HepG2 (cell line): Measurements from ENCODE around the gene MORF4L1. TPM values are rescaled to one million over a fixed set of nuclear protein-coding genes. Genes with fewer than 3 reads are reported as not detected.

Experiments
- ATAC-seq: fragments of 200-7000 bp; cut with Tn5 transposase; 3 replicates; pipeline ENCODE4 v1.9.1; 2020; ENCODE audit warnings: mild to moderate bottlenecking, moderate library complexity
- BruUV-seq: library from RNA; stranded (reverse); fragments of 400-500 nt; replicated peaks from 2 replicates; lab custom pipeline; 2021; lab: Mats Ljungman, UMichigan
- CTCF ChIA-PET: fragments of 300-600 bp; formaldehyde crosslinking; extraction: SDS; loops from one replicate; lab custom pipeline; 2021; ENCODE audit warnings: low total read pairs, inconsistent platforms, low intra/inter-chr PET ratio; lab: Yijun Ruan, JAX
- POLR2A ChIA-PET: fragments of 350-600 bp; sonication (Branson Sonifier 250); formaldehyde crosslinking; loops from one replicate; lab custom pipeline; 2020; ENCODE audit warnings: antibody characterized with exemption, inconsistent platforms; lab: Yijun Ruan, JAX
- DNase-seq: peaks from one replicate; pipeline ENCODE4 v3.0.0-alpha.2; 2015; ENCODE audit warnings: low spot score
- FAIRE-seq: peaks from 3 replicates; lab custom pipeline; 2011; peaks lifted over from hg19 to GRCh38; lab: Jason Lieb, UNC
- H2AFZ ChIP-seq: one replicate; pipeline ENCODE4 v1.6.1; 2011; ENCODE audit warnings: low read length, inconsistent platforms
- H3K27ac ChIP-seq: fragments of 300-600 bp; 3 replicates; pipeline ENCODE4 v1.8.0; 2011; ENCODE audit warnings: mixed run types, mild to moderate bottlenecking, mixed read lengths, low read length, inconsistent platforms; ENCODE audit not compliant: insufficient read depth; ENCODE audit errors: extremely low read length
- H3K27me3 ChIP-seq, 2 experiments: fragments of 200-600 bp in 1 of 2; 2 replicates in 1 of 2; 3 replicates in 1 of 2; pipeline versions ENCODE4 v1.6.0 to v1.8.0; 2011; ENCODE audit warnings: low read length in 2 of 2, mild to moderate bottlenecking in 2 of 2, moderate library complexity in 2 of 2, inconsistent platforms in 1 of 2; ENCODE audit not compliant: insufficient read depth in 2 of 2, control insufficient read depth in 1 of 2
- H3K36me3 ChIP-seq, 2 experiments: fragments of 200-600 bp in 1 of 2; replicated peaks in 1 of 2; 2 replicates in 1 of 2; 3 replicates in 1 of 2; pipeline versions ENCODE4 v1.5.1 to v1.8.0; 2011; ENCODE audit warnings: low read length in 2 of 2, inconsistent platforms in 1 of 2; ENCODE audit not compliant: insufficient read depth in 2 of 2, control insufficient read depth in 1 of 2
- H3K4me1 ChIP-seq: 2 replicates; pipeline ENCODE4 v1.5.1; 2012; ENCODE audit warnings: low read length, inconsistent platforms; ENCODE audit not compliant: insufficient read depth
- H3K4me2 ChIP-seq: 2 replicates; pipeline ENCODE4 v1.6.0; 2011; ENCODE audit warnings: low read depth, low read length, inconsistent platforms
- H3K4me3 ChIP-seq, 3 experiments: fragments of 200-600 bp in 1 of 3; sonication (generic), shearing (Covaris generic) in 1 of 3; replicated peaks in 1 of 3; 2 replicates each; pipeline ENCODE4 v1.5.1; 2011 to 2016; ENCODE audit warnings: low read length in 3 of 3, inconsistent platforms in 2 of 3, low read depth in 2 of 3, mild to moderate bottlenecking in 2 of 3, control low read depth in 1 of 3, mixed read lengths in 1 of 3; ENCODE audit not compliant: insufficient read depth in 1 of 3
- H3K79me2 ChIP-seq: one replicate; pipeline ENCODE4 v1.6.1; 2011; ENCODE audit warnings: low read length, inconsistent platforms; ENCODE audit not compliant: insufficient read depth
- H3K9ac ChIP-seq: 2 replicates; pipeline ENCODE4 v1.6.0; 2011; ENCODE audit warnings: mild to moderate bottlenecking, low read depth, low read length, inconsistent platforms; ENCODE audit not compliant: insufficient read depth
- H3K9me3 ChIP-seq: 2 replicates; pipeline ENCODE4 v1.5.1; 2012; ENCODE audit warnings: mild to moderate bottlenecking, low read length
- H4K20me1 ChIP-seq: 2 replicates; pipeline ENCODE4 v1.6.0; 2011; ENCODE audit warnings: inconsistent platforms, mild to moderate bottlenecking, low read length, moderate library complexity; ENCODE audit not compliant: insufficient read depth
- CEBPG ChIP-seq: IDR thresholded peaks from 2 replicates; pipeline ENCODE4 v1.6.1; 2016
- ELF3 ChIP-seq: IDR thresholded peaks from 2 replicates; pipeline ENCODE4 v1.6.1; 2016; ENCODE audit warnings: missing genetic modification reagents, missing compliant biosample characterization
- FOXK1 ChIP-seq: sonication (generic); formaldehyde crosslinking; IDR thresholded peaks from 2 replicates; pipeline ENCODE4 v1.4.0; 2020; ENCODE audit warnings: low read depth, missing genetic modification reagents, borderline replicate concordance
- FOXM1 ChIP-seq: sonication (generic); formaldehyde crosslinking; IDR thresholded peaks from 2 replicates; pipeline ENCODE4 v1.5.0; 2020; ENCODE audit warnings: missing genetic modification reagents
- KAT8 ChIP-seq: IDR thresholded peaks from 2 replicates; pipeline ENCODE4 v1.6.1; 2016; ENCODE audit warnings: missing genetic modification reagents, missing compliant biosample characterization
- MATR3 ChIP-seq: sonication (generic); formaldehyde crosslinking; IDR thresholded peaks from 2 replicates; pipeline ENCODE4 v1.4.0; 2020; ENCODE audit warnings: missing genetic modification reagents
- MBD4 ChIP-seq: IDR thresholded peaks from 2 replicates; pipeline ENCODE4 v1.6.1; 2012; ENCODE audit warnings: low read length, inconsistent platforms, borderline replicate concordance
- MZF1 ChIP-seq: sonication (generic); formaldehyde crosslinking; IDR thresholded peaks from 2 replicates; pipeline ENCODE4 v1.8.1; 2023; ENCODE audit warnings: mild to moderate bottlenecking, missing genetic modification reagents, borderline replicate concordance
- ONECUT2 ChIP-seq: sonication (generic); formaldehyde crosslinking; IDR thresholded peaks from 2 replicates; pipeline ENCODE4 v1.4.0; 2020; ENCODE audit warnings: missing genetic modification reagents
- PHF5A ChIP-seq: IDR thresholded peaks from one replicate; pipeline ENCODE4 v1.6.1; 2018; ENCODE audit warnings: low read depth, missing genetic modification reagents; ENCODE audit not compliant: unreplicated experiment
- RBM39 ChIP-seq: fragments of 200-400 bp; formaldehyde crosslinking; IDR thresholded peaks from one replicate; pipeline ENCODE4 v1.6.1; 2018; ENCODE audit warnings: antibody characterized with exemption, mild to moderate bottlenecking, low read depth, low read length; ENCODE audit not compliant: poor library complexity, severe bottlenecking
- SIX4 ChIP-seq: sonication (generic); formaldehyde crosslinking; IDR thresholded peaks from 2 replicates; pipeline ENCODE4 v1.4.0; 2020; ENCODE audit warnings: missing genetic modification reagents
- ZBTB8A ChIP-seq: sonication (generic); formaldehyde crosslinking; IDR thresholded peaks from 2 replicates; pipeline ENCODE4 v1.4.0; 2020; ENCODE audit warnings: mild to moderate bottlenecking, low read depth, missing genetic modification reagents, borderline replicate concordance
- ZNF34 ChIP-seq: sonication (generic); formaldehyde crosslinking; IDR thresholded peaks from 2 replicates; pipeline ENCODE4 v1.4.0; 2020; ENCODE audit warnings: mild to moderate bottlenecking, missing genetic modification reagents, borderline replicate concordance
- ZNF761 ChIP-seq: sonication (generic); formaldehyde crosslinking; conservative IDR thresholded peaks from 2 replicates; pipeline ENCODE4 v1.4.0; 2020; ENCODE audit warnings: mild to moderate bottlenecking, missing genetic modification reagents
- ZSCAN9 ChIP-seq: IDR thresholded peaks from 2 replicates; pipeline ENCODE4 v1.6.1; 2016; ENCODE audit warnings: borderline replicate concordance
- WGBS: methylation state at CpG from one replicate; pipeline ENCODE4 v1.1.6; 2017; ENCODE audit warnings: low lambda C conversion rate; 5-methylcytosine and 5-hydroxymethylcytosine counted together
- in situ Hi-C: cut with HindIII; loops from 2 replicates; pipeline ENCODE4 v1.10.0; 2017; ENCODE audit warnings: low pct_unique_long_range_greater_than_20kb; ENCODE audit not compliant: extremely low pct_ligation_motif_present
- intact Hi-C: fragments of 100-400 bp; cut with micrococcal nuclease; formaldehyde crosslinking; loops from one replicate; pipeline ENCODE4 v1.10.0; 2022; ENCODE audit not compliant: unreplicated experiment
- polyA plus RNA-seq, 8 experiments: library from polyadenylated mRNA; depleted of rRNA in 3 of 8; stranded (reverse) in 7 of 8; unstranded in 1 of 8; fragments of >200 nt; fragmentation: Illumina TruSeq in 4 of 8; extraction: Trizol in 4 of 8; gene quantifications; 2 replicates each; pipeline versions ENCODE4 v1.2.1 to v1.2.3, GENCODE V29; 2011 to 2016; ENCODE audit warnings: low read depth in 4 of 8, missing spikeins in 1 of 8, mixed read lengths in 1 of 8; ENCODE audit not compliant: insufficient read depth in 1 of 8
- total RNA-seq, 5 experiments: library from RNA; depleted of rRNA; stranded (reverse); fragments of >200 nt; fragmentation: Illumina TruSeq; extraction: Trizol; gene quantifications; 2 replicates each; pipeline ENCODE4 v1.2.3, GENCODE V29; 2016; ENCODE audit warnings: low read depth in 1 of 5
- TF ChIP-seq, protein P1 (sequence below), 2 experiments: fragments of 450-650 bp in 1 of 2; sonication (generic) in 1 of 2; formaldehyde crosslinking; IDR thresholded peaks; 2 replicates each; pipeline versions ENCODE4 v1.5.0 to v1.8.0; 2020 to 2022; ENCODE audit warnings: mild to moderate bottlenecking in 1 of 2, missing genetic modification reagents in 1 of 2
- TF ChIP-seq, protein P2 (sequence below): sonication (generic); formaldehyde crosslinking; IDR thresholded peaks from 2 replicates; pipeline ENCODE4 v1.4.0; 2020; ENCODE audit warnings: missing genetic modification reagents
- TF ChIP-seq, protein P3 (sequence below): sonication (generic); formaldehyde crosslinking; IDR thresholded peaks from 2 replicates; pipeline ENCODE4 v1.4.0; 2020; ENCODE audit warnings: missing genetic modification reagents
- TF ChIP-seq, protein P4 (sequence below): sonication (generic); formaldehyde crosslinking; IDR thresholded peaks from 2 replicates; pipeline ENCODE4 v1.5.1; 2020; ENCODE audit warnings: missing genetic modification reagents, mild to moderate bottlenecking, borderline replicate concordance

The MORF4L1 gene
- total and polyA plus RNA-seq, 2 of the 13 experiments (the other 11 are each of a cell fraction or from before 2014, with no cell fraction given): 218 to 219 TPM

DNA sequence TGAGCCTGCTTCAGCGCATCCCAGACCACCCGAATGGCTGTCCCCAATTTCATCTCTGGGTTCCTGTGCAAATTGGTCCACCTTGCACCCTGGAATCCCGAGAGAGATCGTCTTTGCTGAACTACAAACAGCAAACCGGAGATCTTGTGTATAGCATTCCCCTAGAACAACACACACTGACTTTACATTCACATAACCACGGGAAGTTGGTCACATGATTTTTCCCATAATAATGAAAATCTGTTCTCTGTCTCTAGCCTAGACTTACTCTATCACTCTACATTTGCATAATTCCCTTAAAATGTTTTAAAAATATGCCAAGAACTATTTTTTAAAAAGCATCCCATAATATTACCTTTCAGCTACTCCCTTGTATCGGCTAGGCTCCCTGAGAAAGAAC is 37.6 kb downstream of the MORF4L1 start:
- Histone ChIP-seq H4K20me1 (no peaks in the 10 kb centered on the region; the same call in 1 of the 2 replicates), H3K36me3 (peaks cover 10 to 54% of the 10 kb centered on the region in 2 experiments), H3K4me2 (no peak overlapping the region), H3K9ac (no peak overlapping the region), H3K4me1 (peaks cover 53% of the 10 kb centered on the region), H3K27me3 (no peaks in the 10 kb centered on the region), H3K79me2 (no peaks in the 10 kb centered on the region), H3K4me3 (no peak overlapping the region), H3K27ac (no peak overlapping the region), H3K9me3 (no peaks in the 10 kb centered on the region), H2AFZ (no peak overlapping the region)
- TF ChIP-seq FOXK1 (CRISPR knock-in tag) (no peak), FOXM1 (no peak), ONECUT2 (CRISPR knock-in tag) (no peak), CEBPG (CRISPR knock-in tag) (no peak), ZBTB8A (no peak), RBM39 (no peak), MBD4 (no peak), ZNF34 (CRISPR knock-in tag) (no peak), KAT8 (CRISPR knock-in tag) (no peak), ZSCAN9 (CRISPR knock-in tag) (no peak), MATR3 (CRISPR knock-in tag) (no peak), PHF5A (CRISPR knock-in tag) (no peak), SIX4 (CRISPR knock-in tag) (no peak), ELF3 (CRISPR knock-in tag) (no peak), ZNF761 (no peak), MZF1 (no peak)
- TF ChIP-seq, protein P1, sequence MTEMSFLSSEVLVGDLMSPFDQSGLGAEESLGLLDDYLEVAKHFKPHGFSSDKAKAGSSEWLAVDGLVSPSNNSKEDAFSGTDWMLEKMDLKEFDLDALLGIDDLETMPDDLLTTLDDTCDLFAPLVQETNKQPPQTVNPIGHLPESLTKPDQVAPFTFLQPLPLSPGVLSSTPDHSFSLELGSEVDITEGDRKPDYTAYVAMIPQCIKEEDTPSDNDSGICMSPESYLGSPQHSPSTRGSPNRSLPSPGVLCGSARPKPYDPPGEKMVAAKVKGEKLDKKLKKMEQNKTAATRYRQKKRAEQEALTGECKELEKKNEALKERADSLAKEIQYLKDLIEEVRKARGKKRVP (CRISPR knock-in tag; IDR thresholded peaks at IDR 0.05): no peak
- TF ChIP-seq, protein P2, sequence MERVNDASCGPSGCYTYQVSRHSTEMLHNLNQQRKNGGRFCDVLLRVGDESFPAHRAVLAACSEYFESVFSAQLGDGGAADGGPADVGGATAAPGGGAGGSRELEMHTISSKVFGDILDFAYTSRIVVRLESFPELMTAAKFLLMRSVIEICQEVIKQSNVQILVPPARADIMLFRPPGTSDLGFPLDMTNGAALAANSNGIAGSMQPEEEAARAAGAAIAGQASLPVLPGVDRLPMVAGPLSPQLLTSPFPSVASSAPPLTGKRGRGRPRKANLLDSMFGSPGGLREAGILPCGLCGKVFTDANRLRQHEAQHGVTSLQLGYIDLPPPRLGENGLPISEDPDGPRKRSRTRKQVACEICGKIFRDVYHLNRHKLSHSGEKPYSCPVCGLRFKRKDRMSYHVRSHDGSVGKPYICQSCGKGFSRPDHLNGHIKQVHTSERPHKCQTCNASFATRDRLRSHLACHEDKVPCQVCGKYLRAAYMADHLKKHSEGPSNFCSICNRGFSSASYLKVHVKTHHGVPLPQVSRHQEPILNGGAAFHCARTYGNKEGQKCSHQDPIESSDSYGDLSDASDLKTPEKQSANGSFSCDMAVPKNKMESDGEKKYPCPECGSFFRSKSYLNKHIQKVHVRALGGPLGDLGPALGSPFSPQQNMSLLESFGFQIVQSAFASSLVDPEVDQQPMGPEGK: no peak
- TF ChIP-seq, protein P3, sequence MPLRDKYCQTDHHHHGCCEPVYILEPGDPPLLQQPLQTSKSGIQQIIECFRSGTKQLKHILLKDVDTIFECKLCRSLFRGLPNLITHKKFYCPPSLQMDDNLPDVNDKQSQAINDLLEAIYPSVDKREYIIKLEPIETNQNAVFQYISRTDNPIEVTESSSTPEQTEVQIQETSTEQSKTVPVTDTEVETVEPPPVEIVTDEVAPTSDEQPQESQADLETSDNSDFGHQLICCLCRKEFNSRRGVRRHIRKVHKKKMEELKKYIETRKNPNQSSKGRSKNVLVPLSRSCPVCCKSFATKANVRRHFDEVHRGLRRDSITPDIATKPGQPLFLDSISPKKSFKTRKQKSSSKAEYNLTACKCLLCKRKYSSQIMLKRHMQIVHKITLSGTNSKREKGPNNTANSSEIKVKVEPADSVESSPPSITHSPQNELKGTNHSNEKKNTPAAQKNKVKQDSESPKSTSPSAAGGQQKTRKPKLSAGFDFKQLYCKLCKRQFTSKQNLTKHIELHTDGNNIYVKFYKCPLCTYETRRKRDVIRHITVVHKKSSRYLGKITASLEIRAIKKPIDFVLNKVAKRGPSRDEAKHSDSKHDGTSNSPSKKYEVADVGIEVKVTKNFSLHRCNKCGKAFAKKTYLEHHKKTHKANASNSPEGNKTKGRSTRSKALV: no peak
- TF ChIP-seq, protein P4, sequence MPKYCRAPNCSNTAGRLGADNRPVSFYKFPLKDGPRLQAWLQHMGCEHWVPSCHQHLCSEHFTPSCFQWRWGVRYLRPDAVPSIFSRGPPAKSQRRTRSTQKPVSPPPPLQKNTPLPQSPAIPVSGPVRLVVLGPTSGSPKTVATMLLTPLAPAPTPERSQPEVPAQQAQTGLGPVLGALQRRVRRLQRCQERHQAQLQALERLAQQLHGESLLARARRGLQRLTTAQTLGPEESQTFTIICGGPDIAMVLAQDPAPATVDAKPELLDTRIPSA (CRISPR knock-in tag): no peak
- POLR2A ChIA-PET: interaction anchor here (1.8 kb wide), 1 partner anchor 84 kb away, joined by 6 read pairs; no protein-coding TSS in a partner anchor
- CTCF ChIA-PET: interaction anchor here (1.2 to 1.8 kb wide), 4 partner anchors 69 to 275 kb away, joined by 8 to 15 read pairs (median 8); no protein-coding TSS in a partner anchor
- intact Hi-C loops (loop anchor here (1.0 kb wide), 1 partner anchor 69 kb away; no protein-coding TSS in a partner anchor), in situ Hi-C loops (no loop called here)
- WGBS: 98% methylated on average over 7 of the region's 7 CpGs
- ATAC-seq (no peak), FAIRE-seq (no peak), DNase-seq (no peak)
- no TSS peak for BruUV-seq
